GM23338 (cell line): ENCODE data around the gene IGLL5. TPM values are rescaled to one million over a fixed set of nuclear protein-coding genes. Genes with fewer than 3 reads are reported as not detected.
"Not testable (repeated sequence)": the region's sequence is repeated elsewhere in the genome, so short reads cannot be mapped to it uniquely, and the experiment has no call there.

ENCODE experiments used
- ATAC-seq: fragments of 200-7000 bp; cut with Tn5 transposase; 3 replicates; pipeline ENCODE4 v1.9.1; 2020
- DNase-seq: peaks from one replicate; pipeline ENCODE4 v3.0.0-alpha.2; 2015; ENCODE audit warnings: low spot score
- H2AFZ ChIP-seq: fragments of 200-600 bp; sonication (generic); 2 replicates; pipeline ENCODE4 v1.8.0; 2016; ENCODE audit warnings: antibody characterized with exemption, mild to moderate bottlenecking, moderate library complexity
- H3F3A ChIP-seq: fragments of 200-600 bp; sonication (generic); replicated peaks from 2 replicates; pipeline ENCODE4 v1.8.0; 2017; ENCODE audit warnings: antibody characterized with exemption, mixed run types, low read depth
- H3K27ac ChIP-seq: fragments of 200-600 bp; sonication (generic); 2 replicates; pipeline ENCODE4 v1.6.1; 2016; ENCODE audit warnings: low read depth
- H3K27me3 ChIP-seq: fragments of 200-600 bp; sonication (generic); 2 replicates; pipeline ENCODE4 v1.8.0; 2016; ENCODE audit warnings: mild to moderate bottlenecking, mixed run types, moderate library complexity; ENCODE audit not compliant: insufficient read depth
- H3K36me3 ChIP-seq: fragments of 200-600 bp; sonication (generic); 2 replicates; pipeline ENCODE4 v1.8.0; 2016; ENCODE audit warnings: mild to moderate bottlenecking; ENCODE audit not compliant: insufficient read depth
- H3K4me1 ChIP-seq: fragments of 200-600 bp; sonication (generic); 2 replicates; pipeline ENCODE4 v1.8.0; 2016; ENCODE audit warnings: mild to moderate bottlenecking, moderate library complexity; ENCODE audit not compliant: insufficient read depth
- H3K4me2 ChIP-seq: fragments of 200-600 bp; sonication (generic); 2 replicates; pipeline ENCODE4 v1.7.1; 2017; ENCODE audit warnings: mixed run types
- H3K4me3 ChIP-seq: fragments of 200-600 bp; sonication (generic); 2 replicates; pipeline ENCODE4 v1.6.1; 2016; ENCODE audit warnings: mixed run types
- H3K79me2 ChIP-seq: fragments of 200-600 bp; sonication (generic); replicated peaks from 2 replicates; pipeline ENCODE4 v1.8.0; 2017; ENCODE audit warnings: mild to moderate bottlenecking; ENCODE audit not compliant: insufficient read depth
- H3K9me2 ChIP-seq: fragments of 200-600 bp; sonication (generic); 2 replicates; pipeline ENCODE4 v1.8.0; 2017; ENCODE audit not compliant: insufficient read depth
- H4K20me1 ChIP-seq: fragments of 200-600 bp; sonication (generic); replicated peaks from 2 replicates; pipeline ENCODE4 v1.8.0; 2017; ENCODE audit warnings: mild to moderate bottlenecking; ENCODE audit not compliant: insufficient read depth
- H3K27ac Mint-ChIP-seq: 2 replicates; pipeline ENCODE4 v1.8.0; 2020; ENCODE audit warnings: inconsistent platforms, mild to moderate bottlenecking, moderate library complexity, mixed read lengths
- H3K27me3 Mint-ChIP-seq: 3 replicates; pipeline ENCODE4 v1.8.0; 2022; ENCODE audit warnings: low read depth, mild to moderate bottlenecking, moderate library complexity, mixed read lengths, inconsistent platforms; ENCODE audit not compliant: insufficient read depth, poor library complexity
- H3K36me3 Mint-ChIP-seq: 3 replicates; pipeline ENCODE4 v1.8.0; 2021; ENCODE audit warnings: low read depth, mild to moderate bottlenecking, inconsistent platforms, moderate library complexity, mixed read lengths
- H3K4me1 Mint-ChIP-seq: 3 replicates; pipeline ENCODE4 v1.8.0; 2020; ENCODE audit warnings: mild to moderate bottlenecking, inconsistent platforms, mixed read lengths
- H3K4me3 Mint-ChIP-seq: 3 replicates; pipeline ENCODE4 v1.8.0; 2021; ENCODE audit warnings: moderate library complexity, mild to moderate bottlenecking, inconsistent platforms, mixed read lengths
- H3K9me3 Mint-ChIP-seq: 3 replicates; pipeline ENCODE4 v1.8.0; 2020; ENCODE audit warnings: moderate library complexity, mild to moderate bottlenecking, inconsistent platforms, mixed read lengths
- EZH2 ChIP-seq: fragments of 200-600 bp; sonication (generic); IDR thresholded peaks from one replicate; pipeline ENCODE4 v1.8.0; 2017; ENCODE audit warnings: antibody characterized with exemption, mild to moderate bottlenecking, low read depth; ENCODE audit not compliant: unreplicated experiment
- EZH2phosphoT487 ChIP-seq: fragments of 200-600 bp; sonication (generic); IDR thresholded peaks from one replicate; pipeline ENCODE4 v1.8.1; 2018; ENCODE audit warnings: antibody characterized with exemption; ENCODE audit not compliant: unreplicated experiment
- JUNB ChIP-seq: IDR thresholded peaks from one replicate; pipeline ENCODE4 v1.6.1; 2016; ENCODE audit warnings: antibody characterized with exemption; ENCODE audit not compliant: unreplicated experiment
- NANOG ChIP-seq: IDR thresholded peaks from 2 replicates; pipeline ENCODE4 v1.6.1; 2016; ENCODE audit warnings: antibody characterized with exemption, borderline replicate concordance
- POLR2AphosphoS5 ChIP-seq: IDR thresholded peaks from 2 replicates; pipeline ENCODE4 v1.6.1; 2016; ENCODE audit warnings: antibody characterized with exemption, low read depth
- ZNF114 ChIP-seq: fragments of 250-450 bp; sonication (Bioruptor Pico); IDR thresholded peaks from 2 replicates; pipeline ENCODE4 v1.5.0; 2020; ENCODE audit warnings: mild to moderate bottlenecking, moderate library complexity
- ZNF331 ChIP-seq: fragments of 250-450 bp; sonication (Bioruptor Pico); IDR thresholded peaks from 2 replicates; pipeline ENCODE4 v1.5.0; 2020; ENCODE audit warnings: low read depth, mild to moderate bottlenecking, moderate library complexity
- polyA plus RNA-seq: library from polyadenylated mRNA; unstranded; fragments of >200 nt; fragmentation: Nextera tagmentation; extraction: Ambion mirVana; gene quantifications from 2 replicates; pipeline ENCODE4 v1.2.1, GENCODE V29; 2016
- total RNA-seq: library from RNA; depleted of rRNA; stranded (reverse); fragments of >200 nt; shearing (Covaris generic); gene quantifications from 2 replicates; pipeline ENCODE4 v1.2.3, GENCODE V29; 2014
- TF ChIP-seq, protein P1 (sequence below), 2 experiments: fragments of 200-600 bp in 1 of 2; sonication (generic) in 1 of 2; conservative IDR thresholded peaks; 2 replicates each; pipeline versions ENCODE4 v1.5.1 to v1.6.1; 2016 to 2017; ENCODE audit warnings: antibody characterized with exemption in 2 of 2, low read depth in 2 of 2, mild to moderate bottlenecking in 2 of 2, moderate library complexity in 1 of 2

The IGLL5 gene
- total and polyA plus RNA-seq, 2 experiments from 2014 or later, result not detected

DNA sequence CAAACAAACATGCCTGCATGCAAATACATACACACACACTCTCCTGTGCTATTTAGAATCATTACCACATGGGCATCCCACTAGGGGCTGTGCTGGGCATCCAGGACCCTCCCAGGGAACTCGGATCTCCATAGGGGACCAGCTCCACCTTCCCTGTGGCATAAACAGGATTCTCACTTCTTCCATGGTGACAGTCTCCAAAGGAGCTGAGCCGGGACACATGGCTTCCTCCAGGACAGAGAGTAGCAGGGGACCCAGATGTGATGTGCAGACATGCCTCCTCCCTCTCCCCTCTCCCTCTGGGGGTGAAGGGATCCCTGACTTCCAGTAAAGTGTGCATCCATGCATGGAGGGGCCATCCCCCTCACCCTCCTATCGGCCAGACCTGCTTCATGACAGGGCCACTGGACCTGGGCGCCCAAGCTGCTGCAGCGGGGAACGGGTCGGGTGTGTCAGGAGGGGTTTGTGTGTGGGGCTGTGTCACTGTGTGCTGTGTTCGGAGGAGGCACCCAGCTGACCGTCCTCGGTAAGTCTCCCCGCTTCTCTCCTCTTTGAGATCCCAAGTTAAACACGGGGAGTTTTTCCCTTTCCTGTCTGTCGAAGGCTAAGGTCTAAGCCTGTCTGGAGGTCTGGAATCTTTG lies 33.4 kb downstream of the IGLL5 start:
- Histone ChIP-seq H4K20me1 (no peaks in the 10 kb centered on the region), H3K9me2 (no peaks in the 10 kb centered on the region), H3F3A (no peaks in the 10 kb centered on the region), H3K4me2 (no peak overlapping the region), H3K27me3 (peaks cover 66% of the 10 kb centered on the region), H3K27ac (no peak overlapping the region), H3K4me3 (no peak overlapping the region), H3K4me1 (0 out of 2 replicates have a peak, but pooled peaks cover 3% of the 10 kb centered on the region), H3K79me2 (no peaks in the 10 kb centered on the region), H3K36me3 (no peaks in the 10 kb centered on the region), H2AFZ (no peak overlapping the region)
- ATAC-seq (no peak), DNase-seq (no peak)
- TF ChIP-seq ZNF331 (CRISPR knock-in tag), result no peak
- Mint-ChIP-seq H3K4me1 (peaks cover 8% of the 10 kb centered on the region; the same call in 2 of the 3 replicates), H3K36me3 (no peaks in the 10 kb centered on the region), H3K9me3 (peaks cover 1% of the 10 kb centered on the region; the same call in 1 of the 3 replicates), H3K4me3 (no peak overlapping the region), H3K27ac (no peak overlapping the region), H3K27me3 (peaks cover 48% of the 10 kb centered on the region)

- H3K27ac ChIP-seq, result no peak overlapping the region
These were observed 34.0 kb downstream of the IGLL5 start for GRCh38 chr22:22921575-22921974.

GRCh38 chr22:22922092-22922953 lies 34.7 kb downstream of the IGLL5 start:
- H4K20me1 ChIP-seq, DNase-seq, H3K79me2 ChIP-seq, H3F3A ChIP-seq, H3K4me3 Mint-ChIP-seq, H3K9me3 Mint-ChIP-seq, H2AFZ ChIP-seq, H3K9me2 ChIP-seq, H3K36me3 Mint-ChIP-seq, H3K27ac ChIP-seq, H3K4me2 ChIP-seq, H3K4me1 ChIP-seq, H3K36me3 ChIP-seq, ATAC-seq, H3K4me3 ChIP-seq, H3K27ac Mint-ChIP-seq: not testable (repeated sequence)
- H3K27me3 ChIP-seq, result peaks cover 63% of the 10 kb centered on the region
- peaks cover 45% of the 10 kb centered on the region for H3K27me3 Mint-ChIP-seq
- peaks cover 18% of the 10 kb centered on the region for H3K4me1 Mint-ChIP-seq

More at GRCh38 chr22:22921575-22921974, 34.0 kb downstream of the IGLL5 start:
- peaks cover 14% of the 10 kb centered on the region for H3K4me1 Mint-ChIP-seq
- no peaks in the 10 kb centered on the region for H3K36me3 ChIP-seq
- H3K4me3 Mint-ChIP-seq, result no peak overlapping the region
- no peak overlapping the region for H2AFZ ChIP-seq
- no peaks in the 10 kb centered on the region for H3K36me3 Mint-ChIP-seq
- ATAC-seq, result no peak
- no peaks in the 10 kb centered on the region; the same call in 2 of the 3 replicates for H3K9me3 Mint-ChIP-seq
- H3K4me2 ChIP-seq, result no peak overlapping the region
- H3K4me1 ChIP-seq, result 0 out of 2 replicates have a peak, but pooled peaks cover 6% of the 10 kb centered on the region
- H3K4me3 ChIP-seq, result no peak overlapping the region
- H4K20me1 ChIP-seq, result no peaks in the 10 kb centered on the region
- peaks cover 47% of the 10 kb centered on the region for H3K27me3 Mint-ChIP-seq
- no peaks in the 10 kb centered on the region for H3K79me2 ChIP-seq
- no peak for DNase-seq
- TF ChIP-seq ZNF331 (CRISPR knock-in tag), result no peak
- TF ChIP-seq EZH2, result no peak
- TF ChIP-seq POLR2AphosphoS5, result no peak
- TF ChIP-seq, protein P1, sequence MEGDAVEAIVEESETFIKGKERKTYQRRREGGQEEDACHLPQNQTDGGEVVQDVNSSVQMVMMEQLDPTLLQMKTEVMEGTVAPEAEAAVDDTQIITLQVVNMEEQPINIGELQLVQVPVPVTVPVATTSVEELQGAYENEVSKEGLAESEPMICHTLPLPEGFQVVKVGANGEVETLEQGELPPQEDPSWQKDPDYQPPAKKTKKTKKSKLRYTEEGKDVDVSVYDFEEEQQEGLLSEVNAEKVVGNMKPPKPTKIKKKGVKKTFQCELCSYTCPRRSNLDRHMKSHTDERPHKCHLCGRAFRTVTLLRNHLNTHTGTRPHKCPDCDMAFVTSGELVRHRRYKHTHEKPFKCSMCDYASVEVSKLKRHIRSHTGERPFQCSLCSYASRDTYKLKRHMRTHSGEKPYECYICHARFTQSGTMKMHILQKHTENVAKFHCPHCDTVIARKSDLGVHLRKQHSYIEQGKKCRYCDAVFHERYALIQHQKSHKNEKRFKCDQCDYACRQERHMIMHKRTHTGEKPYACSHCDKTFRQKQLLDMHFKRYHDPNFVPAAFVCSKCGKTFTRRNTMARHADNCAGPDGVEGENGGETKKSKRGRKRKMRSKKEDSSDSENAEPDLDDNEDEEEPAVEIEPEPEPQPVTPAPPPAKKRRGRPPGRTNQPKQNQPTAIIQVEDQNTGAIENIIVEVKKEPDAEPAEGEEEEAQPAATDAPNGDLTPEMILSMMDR (conservative IDR thresholded peaks at IDR 0.05; ENCODE audit: low read depth in 2 of 2), result no peak
- no peak for TF ChIP-seq ZNF114 (CRISPR knock-in tag)
- no peak for TF ChIP-seq NANOG
- no peak for TF ChIP-seq JUNB
- no peak for TF ChIP-seq EZH2phosphoT487
- H3K27ac Mint-ChIP-seq, result no peak overlapping the region
- H3F3A ChIP-seq, result no peaks in the 10 kb centered on the region
- H3K9me2 ChIP-seq, result no peaks in the 10 kb centered on the region
- H3K27me3 ChIP-seq, result peaks cover 66% of the 10 kb centered on the region
